Skin epidermis (tissue), 12 donors: ENCODE results near the gene FOXP1.

Source experiments
- H3K27ac ChIP-seq, 21 experiments: fragments of 200-600 bp; sonication (generic) in 11 of 21; one replicate each; pipeline ENCODE4 v1.5.0; 2020; ENCODE audit warnings: mild to moderate bottlenecking in 3 of 21, inconsistent platforms in 2 of 21, moderate library complexity in 2 of 21
- H3K4me3 ChIP-seq, 7 experiments: fragments of 200-600 bp; sonication (generic) in 2 of 7; one replicate each; pipeline ENCODE4 v1.5.0; 2020; ENCODE audit warnings: inconsistent platforms in 2 of 7, mild to moderate bottlenecking in 2 of 7, moderate library complexity in 1 of 7

FOXP1 gene

DNA sequence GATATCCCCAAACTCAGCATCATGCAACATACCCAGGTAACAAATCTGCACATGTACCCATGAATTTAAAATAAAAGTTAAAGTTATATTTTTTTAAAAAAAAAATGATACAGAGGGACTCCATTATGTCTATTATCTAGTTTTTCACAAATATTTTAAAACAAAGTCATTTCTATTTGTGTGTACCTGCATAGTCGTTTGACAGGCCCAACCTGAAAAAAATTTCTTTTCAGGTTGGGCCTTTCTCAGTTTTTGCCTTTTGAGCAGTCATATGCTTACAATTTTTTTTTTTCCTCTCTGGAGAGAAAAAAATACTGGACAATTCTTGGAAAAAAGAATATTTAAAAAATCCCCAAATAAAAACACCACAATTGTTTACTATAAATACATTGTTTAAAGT lies 459.5 kb downstream of the FOXP1 start:
- no peak overlapping the region for H3K4me3 ChIP-seq
- H3K27ac ChIP-seq = no peak overlapping the region

DNA sequence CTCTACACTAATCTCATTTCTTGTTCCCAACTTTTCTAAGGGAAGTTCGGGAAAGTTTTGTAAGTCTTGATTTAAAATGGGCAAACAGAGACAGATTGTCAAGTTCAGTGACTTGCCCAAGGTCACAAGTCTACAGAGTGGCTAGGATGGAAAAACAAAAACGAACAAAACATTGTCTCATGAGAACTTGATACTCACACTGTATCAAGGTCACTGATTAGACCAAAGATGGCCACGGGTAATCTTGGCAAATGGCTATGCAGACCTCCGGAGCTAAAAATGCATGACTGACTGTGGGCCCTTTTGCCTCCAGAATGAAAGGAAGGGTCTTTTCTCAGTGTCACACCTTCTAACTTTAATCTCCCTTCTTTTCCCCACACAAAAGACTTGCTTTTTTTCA lies 460.9 kb downstream of the FOXP1 start:
- Histone ChIP-seq H3K27ac (no peak overlapping the region), H3K4me3 (no peak overlapping the region)

DNA sequence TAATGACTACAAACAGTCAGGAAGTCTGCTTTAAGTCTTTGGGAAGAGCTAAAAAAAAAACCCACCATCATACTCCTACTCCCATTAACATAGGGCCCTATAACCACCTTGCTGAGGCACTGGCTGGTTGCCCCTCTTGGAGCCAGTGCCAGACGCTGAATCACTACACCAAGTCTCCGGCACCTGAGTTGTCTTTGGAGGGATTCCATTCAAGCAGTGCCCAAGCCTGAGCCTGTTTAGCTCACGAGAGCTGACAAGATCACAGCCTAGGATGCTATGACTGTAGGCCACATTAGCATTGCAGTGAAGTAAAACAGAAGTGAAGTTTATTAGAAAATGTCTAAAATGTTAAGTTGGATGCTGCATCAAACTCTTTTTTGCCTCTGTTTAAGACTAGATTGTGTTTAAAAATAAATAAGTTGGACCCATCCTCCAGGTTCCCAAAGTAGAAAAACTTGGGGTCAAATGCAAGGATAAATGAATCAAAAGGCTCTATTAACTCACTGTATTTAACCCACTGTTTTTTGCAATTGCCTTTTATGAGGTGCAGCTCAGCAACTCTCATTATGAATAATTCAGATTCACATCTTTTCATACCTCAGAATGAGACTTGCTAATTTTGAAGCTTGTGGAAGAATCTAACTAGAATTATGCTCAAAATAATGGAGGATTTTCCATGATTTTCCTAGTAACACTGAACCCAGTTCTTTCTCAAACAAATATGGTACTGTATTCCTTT lies 461.9 kb downstream of the FOXP1 start:
- no peak overlapping the region for H3K27ac ChIP-seq
- no peak overlapping the region for H3K4me3 ChIP-seq

DNA sequence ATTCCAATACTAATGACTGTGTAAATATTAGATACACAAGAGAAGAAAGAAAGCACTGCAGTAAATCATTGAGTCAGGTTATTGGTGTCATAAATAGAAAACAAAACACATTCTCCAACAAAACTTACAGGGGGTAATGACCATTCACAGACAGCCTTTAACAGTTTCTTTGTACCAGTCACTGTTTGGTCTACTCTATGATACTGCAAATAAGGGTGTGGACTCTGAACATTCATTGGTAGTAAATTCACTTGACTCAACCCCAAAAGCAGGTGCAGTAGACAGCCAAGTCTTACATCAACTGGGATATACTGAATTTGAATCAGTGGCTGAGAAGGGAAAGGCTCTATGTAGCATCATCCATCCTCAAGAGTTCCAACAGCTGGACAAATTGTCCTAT lies 463.5 kb downstream of the FOXP1 start:
- no peak overlapping the region for H3K4me3 ChIP-seq
- no peak overlapping the region for H3K27ac ChIP-seq

DNA sequence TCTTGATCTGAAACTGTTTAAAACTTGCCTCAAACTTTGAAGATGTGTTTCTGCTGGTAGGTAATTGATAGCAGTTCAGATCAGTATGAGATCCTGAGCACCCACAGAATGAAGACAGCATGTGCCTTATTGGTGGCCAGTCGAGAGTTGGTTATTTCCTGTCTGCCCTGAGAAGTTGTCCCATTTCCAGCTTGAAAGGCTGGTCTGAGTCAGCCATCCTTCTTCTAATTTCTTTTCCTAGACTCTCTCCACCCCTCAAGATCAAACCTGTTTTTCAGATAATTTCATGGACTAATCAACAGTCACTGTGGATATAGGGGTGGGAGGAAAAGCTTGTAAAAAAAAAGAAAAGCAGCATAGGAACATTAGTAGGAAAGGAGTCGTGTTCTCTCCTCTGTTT lies 464.4 kb downstream of the FOXP1 start:
- Histone ChIP-seq H3K27ac (peak overlapping the region in 1 of 21 experiments; percentile 5), H3K4me3 (no peak overlapping the region)

DNA sequence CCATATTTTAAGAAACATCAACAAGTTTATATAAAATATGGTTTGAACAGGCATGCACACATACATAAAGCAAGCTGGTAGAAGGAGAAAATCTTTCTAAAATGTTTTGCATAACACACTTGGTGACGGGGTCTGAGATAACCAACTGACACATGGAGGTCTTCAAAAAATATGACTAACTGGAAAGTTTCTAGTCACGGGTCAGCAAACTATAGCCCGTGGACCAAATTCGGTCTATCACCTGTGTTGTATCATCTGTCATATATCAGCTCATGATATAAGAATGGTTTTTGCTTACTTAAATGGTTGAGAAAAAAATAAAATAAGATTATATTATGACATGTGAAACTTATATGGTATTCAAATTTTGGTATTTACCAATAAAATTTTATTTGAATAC lies 465.1 kb downstream of the FOXP1 start:
- no peak overlapping the region for H3K27ac ChIP-seq
- no peak overlapping the region for H3K4me3 ChIP-seq

DNA sequence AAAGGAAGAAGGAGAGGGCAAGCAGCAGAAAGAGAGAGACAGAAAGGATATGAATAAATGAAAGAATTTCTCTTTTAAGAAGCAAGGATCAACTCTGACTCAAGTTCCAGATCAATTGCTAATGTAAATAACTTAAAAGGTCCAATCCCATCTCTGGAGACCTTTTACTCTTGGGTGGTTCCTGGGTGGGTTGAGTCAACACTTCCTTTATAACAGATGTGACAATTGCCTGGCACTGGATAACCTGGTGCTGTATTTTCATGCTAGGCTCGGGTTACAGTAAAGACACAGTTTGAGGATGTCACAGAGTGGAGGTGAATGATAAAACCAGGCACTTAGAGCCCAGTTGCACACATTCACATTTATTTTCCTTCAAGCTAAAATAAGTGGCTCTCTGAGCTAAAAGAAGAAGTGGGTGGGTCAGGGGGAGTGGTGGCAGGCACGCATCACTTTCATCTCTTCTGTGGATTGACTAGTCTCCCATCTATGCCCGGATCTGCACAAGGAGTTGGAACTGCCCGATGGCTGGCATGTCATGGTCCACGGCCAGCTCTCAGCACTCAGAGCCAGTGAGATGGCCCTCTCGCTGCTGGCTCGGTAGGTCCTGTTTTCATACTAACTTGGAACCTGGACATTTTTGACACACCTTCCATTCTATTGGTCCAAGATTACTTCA lies 465.8 kb downstream of the FOXP1 start:
- Histone ChIP-seq H3K4me3 (no peak overlapping the region), H3K27ac (no peak overlapping the region)

DNA sequence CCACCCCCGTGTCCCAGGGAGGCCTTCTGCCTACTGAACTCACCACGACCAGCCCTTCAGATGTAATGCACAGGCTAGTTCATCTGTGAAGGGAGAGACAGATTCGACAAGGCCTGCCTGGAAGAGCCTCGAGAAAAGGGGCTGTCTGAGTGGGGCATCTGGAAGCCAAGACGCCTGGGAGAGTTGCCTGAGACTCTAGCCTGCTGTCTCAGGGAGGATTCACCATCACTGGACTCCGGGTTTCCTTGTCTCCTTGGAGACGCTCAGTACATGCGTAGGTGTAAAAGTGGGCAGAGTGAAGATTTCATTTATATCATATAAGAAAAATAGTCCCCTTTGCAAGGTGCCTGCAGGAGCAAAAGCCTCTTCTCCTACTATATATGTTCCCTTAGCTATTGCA lies 468.9 kb downstream of the FOXP1 start:
- H3K27ac ChIP-seq = no peak overlapping the region
- no peak overlapping the region for H3K4me3 ChIP-seq

DNA sequence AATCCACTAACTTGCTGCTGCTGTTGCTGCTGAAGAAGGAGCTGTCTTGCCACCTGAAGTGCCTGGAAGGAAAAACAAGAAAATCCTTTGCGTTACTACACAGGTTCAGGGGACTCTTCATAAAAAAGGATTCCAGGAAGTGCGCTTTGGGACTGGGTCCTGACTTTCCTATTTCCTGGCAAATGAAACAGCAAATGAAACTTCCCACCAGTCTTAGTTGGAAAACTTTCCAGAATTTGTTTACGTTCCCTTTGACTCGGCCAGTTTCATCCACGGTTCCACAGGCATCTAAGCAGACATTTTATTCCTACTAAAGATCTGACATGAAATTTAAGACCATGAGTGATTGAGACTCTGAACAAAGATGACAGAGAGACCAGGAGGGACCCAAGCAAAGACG lies 471.0 kb downstream of the FOXP1 start:
- Histone ChIP-seq H3K27ac (peak overlapping the region in 4 of 21 experiments; percentile 18 to 48 (median 29)), H3K4me3 (no peak overlapping the region)

DNA sequence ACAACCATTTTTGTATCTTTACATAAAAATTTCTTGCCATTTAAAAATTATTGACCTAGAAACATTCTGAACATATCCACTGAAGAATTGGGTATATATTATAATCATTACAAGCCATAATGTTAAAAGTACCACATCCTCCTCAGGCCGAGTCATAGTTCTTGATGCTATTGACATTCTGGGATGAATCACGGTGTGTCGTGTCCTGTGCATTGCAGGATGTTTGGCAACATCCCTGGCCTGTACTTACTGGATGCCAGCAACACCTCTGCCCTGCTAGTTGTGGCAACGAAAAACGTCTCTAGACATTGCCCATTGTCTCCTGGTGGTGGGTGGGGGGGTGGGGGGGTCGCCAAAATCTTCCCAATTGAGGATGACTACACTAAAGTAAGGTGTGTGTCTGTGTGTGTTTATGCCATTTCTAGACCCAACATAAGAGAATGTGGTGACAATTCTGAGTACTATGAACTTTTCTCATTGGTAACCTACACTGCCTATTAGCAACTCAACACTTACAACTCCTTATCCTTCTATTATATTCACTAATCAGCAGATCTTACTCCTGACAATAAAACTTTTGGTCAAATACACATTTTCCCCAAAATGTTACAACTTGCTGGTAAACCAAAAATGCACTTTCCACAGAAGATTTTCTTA lies 471.6 kb downstream of the FOXP1 start:
- Histone ChIP-seq H3K4me3 (no peak overlapping the region), H3K27ac (peak overlapping the region in 2 of 21 experiments; percentile 48 to 51)

DNA sequence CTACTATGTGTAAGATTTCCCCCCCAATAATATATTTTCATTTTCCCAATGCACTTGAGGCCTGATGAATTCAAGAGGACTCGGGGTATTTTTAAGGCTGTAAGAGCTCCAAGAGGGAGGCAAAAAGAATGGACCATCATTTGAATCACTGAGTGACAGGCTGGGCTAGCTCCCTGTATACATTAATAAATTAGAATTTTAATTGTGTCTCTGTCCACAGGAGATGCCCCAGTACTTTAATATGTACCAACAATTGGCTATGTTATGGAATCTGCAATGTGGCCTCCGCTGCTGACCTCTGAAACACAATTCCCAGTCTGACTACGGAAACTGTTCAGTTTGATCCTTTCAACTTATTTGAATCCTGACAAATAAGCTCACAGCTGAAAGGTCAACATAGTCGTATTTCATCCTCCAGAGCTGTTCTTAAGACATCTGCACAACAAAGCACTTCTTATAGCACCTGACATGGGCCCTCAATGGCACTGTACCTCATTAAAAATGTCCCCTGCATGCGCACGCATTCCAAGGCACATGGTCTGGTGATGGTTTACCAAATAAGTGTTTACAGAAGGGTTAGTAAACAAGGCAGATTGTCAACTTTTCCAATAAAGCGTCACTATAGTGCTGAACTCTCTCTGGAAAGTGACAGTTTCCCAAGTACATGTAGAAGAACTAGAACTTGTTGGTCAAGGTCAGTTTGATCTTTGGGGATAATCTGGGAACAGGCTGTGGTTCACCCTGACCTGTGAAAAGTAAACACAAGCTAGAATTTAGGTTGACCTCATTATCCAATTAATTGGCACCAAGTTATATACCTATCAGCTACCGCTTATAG lies 472.9 kb downstream of the FOXP1 start:
- no peak overlapping the region for H3K4me3 ChIP-seq
- peak overlapping the region in 2 of 21 experiments; percentile 10 to 20 for H3K27ac ChIP-seq

DNA sequence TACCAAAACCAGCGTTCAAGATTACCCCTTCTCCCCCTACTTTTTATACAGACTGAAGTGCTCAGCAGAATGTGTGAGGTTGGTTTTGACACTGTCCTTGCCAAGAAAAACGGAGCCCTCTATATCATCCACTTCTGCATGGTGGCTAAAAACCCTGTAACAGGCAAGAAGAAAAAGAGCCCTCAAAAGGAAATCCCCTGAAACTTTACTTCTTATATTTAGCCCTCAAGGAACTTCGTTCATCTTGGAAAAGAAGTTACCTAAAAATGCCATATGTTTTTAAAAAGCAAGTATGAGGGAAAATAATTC lies 473.6 kb downstream of the FOXP1 start:
- peak overlapping the region in 3 of 21 experiments; percentile 20 to 29 (median 20) for H3K27ac ChIP-seq
- H3K4me3 ChIP-seq = no peak overlapping the region

DNA sequence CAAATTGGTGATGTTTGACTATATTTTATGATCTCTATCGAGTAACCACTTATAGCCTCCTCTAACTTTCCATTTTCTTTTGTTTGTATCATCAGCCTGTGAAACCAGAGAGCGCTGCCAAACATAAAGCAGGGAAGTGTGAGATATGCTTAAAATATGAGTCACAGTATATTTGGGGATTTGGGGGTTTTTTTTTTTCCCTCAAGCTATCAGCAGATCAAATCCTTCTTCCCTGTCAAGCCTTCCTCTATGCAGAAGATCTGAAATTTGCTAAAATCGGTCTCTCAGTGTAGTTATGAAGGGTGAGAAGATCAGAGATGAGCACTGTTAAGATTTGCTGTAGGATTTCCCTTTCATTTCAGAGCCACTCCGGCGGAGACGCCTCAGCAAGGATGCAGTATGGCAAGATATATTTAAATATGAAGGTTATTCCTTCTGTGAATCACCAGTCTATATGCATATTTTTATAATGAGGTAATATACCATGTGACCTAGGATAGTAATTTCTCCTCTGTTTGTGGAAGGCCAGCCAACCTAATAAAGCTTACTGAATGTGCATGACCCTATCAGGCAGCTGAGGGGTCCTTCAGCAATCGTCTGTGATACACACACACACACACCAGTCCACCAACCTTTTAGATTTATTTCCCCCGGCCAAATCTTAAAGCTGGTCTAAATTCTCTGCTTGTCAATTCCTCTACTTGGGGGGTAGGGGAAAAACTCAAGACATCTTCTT lies 474.1 kb downstream of the FOXP1 start:
- Histone ChIP-seq H3K27ac (peak overlapping the region in 4 of 21 experiments; percentile 7 to 29 (median 20)), H3K4me3 (no peak overlapping the region)

DNA sequence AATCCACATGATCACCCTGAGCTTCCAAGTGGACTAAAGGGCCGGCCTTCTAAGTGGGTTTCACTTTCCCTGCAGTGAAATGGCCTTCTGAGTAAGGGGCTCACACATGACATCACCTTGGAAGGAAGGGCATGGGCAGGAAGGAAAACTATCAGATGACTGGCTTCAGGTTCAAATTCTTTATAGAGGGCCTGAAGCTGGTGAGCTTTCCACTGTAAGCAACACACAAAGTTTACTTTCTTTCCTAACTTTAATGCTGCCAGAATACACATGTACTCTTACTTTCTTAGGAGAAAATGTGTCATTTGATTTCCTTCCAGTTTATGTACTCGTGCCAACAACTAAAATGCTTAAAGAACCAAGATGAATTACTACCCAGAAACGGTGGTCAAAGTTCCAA lies 475.6 kb downstream of the FOXP1 start:
- Histone ChIP-seq H3K4me3 (no peak overlapping the region), H3K27ac (peak overlapping the region in 1 of 21 experiments; percentile 37)

DNA sequence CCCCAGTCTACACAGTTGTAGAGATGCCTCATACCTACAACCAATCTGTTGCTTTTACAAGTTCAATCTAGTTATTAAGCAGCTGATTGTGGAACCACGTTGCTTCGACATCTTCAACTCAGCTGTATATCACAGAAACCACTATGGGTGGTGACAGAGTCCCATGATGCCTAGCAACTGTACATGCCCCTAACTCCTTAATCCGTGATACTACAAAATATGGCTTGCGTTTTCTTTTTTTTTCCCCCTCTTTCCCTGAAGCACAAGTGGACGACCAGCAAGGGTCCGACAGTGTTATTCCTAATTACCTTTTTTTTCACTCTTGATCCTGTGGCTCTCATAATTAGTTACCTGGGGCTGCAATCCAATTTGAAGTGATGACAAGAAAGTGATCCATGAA lies 478.6 kb downstream of the FOXP1 start:
- Histone ChIP-seq H3K27ac (peak overlapping the region in 1 of 21 experiments; percentile 31), H3K4me3 (no peak overlapping the region)

DNA sequence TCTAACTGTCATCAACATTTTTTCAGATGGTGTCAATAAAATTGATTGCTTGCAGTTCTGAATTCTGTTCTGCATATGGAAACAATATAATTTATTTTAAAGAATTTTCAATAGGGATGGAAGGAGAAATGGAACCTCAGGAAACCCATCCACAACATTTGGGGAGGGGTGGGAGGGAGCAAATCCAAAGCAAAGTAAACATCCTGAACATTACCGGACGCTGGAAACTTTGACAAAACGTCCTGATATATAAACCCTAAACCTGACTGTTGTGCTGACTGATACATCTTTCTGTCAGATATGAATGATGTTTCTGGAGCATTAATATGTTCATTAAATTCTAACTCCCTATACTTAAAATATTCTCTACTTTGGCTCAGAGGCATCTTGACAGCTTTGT lies 479.0 kb downstream of the FOXP1 start:
- H3K4me3 ChIP-seq = no peak overlapping the region
- H3K27ac ChIP-seq = peak overlapping the region in 3 of 21 experiments; percentile 6 to 32 (median 31)

DNA sequence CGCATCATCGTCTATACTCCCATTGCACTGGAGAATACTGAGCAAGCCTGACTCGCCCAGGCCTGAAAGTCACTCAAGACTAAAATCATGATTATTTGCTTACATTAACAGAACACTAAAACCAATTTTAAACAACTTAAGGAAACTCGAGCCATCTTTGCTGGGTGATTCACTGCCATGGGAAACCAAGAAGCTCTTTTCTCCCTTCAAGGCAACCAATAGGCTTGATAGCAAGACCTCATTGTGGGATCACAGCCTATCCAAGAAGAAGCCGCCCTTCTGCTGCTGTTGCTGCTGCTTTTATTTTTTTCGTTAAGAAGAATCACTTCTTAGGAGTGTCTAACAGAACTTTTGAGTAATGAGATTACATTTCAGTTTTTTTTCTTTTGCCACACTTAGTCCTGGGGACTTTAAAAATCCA lies 479.4 kb downstream of the FOXP1 start:
- Histone ChIP-seq H3K27ac (peak overlapping the region in 6 of 21 experiments; percentile 6 to 53 (median 9)), H3K4me3 (no peak overlapping the region)

DNA sequence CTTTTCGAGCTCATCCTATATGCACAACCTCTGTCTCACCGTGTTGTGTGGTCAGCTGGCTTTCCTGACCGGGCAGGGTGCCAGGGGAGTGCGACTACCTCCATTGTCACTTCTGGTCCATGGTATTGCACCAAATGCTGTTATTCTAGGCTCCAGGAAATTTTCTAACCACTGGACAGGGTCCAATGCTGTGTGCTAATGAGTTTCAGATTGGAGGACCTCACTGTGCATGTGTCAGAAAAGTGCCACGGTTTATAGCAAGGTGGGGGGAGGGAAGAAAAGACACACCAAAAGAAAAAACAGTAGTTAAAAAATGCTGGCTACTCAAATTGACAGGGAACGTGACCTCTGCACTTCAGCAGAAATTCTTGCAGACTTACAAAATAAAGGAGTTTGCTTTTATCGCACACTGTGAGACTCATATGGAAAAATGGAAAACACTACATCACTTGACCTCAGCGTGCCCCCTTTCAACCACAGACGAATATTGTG lies 480.1 kb downstream of the FOXP1 start:
- Histone ChIP-seq H3K27ac (peak overlapping the region in 5 of 21 experiments; percentile 7 to 65 (median 31)), H3K4me3 (no peak overlapping the region)
